Stimulated activated CD4-positive, alpha-beta T cell treated with anti-CD3 and anti-CD28 coated beads, Interleukin-1b, Interleukin-23, amount 100 ng/mL, for 24 hours (primary cell): ENCODE data around the gene APBB1IP.

Experiments
- DNase-seq, 4 experiments: peaks; one replicate each; pipeline ENCODE4 v3.0.0-alpha.2; 2020; ENCODE audit warnings: low read depth in 4 of 4, low spot score in 1 of 4

APBB1IP gene

GRCh38 chr10:26612151-26612915 lies 174.2 kb downstream of the APBB1IP start:
- DNase-seq: no peak
